ENCODE measurements around the gene HGFAC. TPM values are rescaled to one million over a fixed set of nuclear protein-coding genes. Genes with fewer than 3 reads are reported as not detected.
"Not testable (repeated sequence)": the region's sequence is repeated elsewhere in the genome, so short reads cannot be mapped to it uniquely, and the experiment has no call there.

Gene HGFAC
- total RNA-seq, 2 experiments from 2014 or later = not detected

- no peak overlapping the region for H3K27ac Mint-ChIP-seq
- no peak for DNase-seq
- POLR2A ChIA-PET = no interaction called here
- H3K36me3 Mint-ChIP-seq (ENCODE audit: low read depth) = no peaks in the 10 kb centered on the region
- intact Hi-C loops (cut with DNase I, micrococcal nuclease) = no loop called here
- no peak for ATAC-seq
- no peak overlapping the region for H3K4me3 Mint-ChIP-seq
- H3K27me3 Mint-ChIP-seq = no peaks in the 10 kb centered on the region
- no peaks in the 10 kb centered on the region for H3K9me3 Mint-ChIP-seq (ENCODE audit: low read depth)
- no peaks in the 10 kb centered on the region for H3K4me1 Mint-ChIP-seq
- CTCF ChIA-PET = no interaction called here
These were observed 36.6 kb upstream of the HGFAC start for GRCh38 chr4:3405176-3405575.

GRCh38 chr4:3406021-3406420 is 35.7 kb upstream of the HGFAC start:
- ChIA-PET POLR2A (no interaction called here), CTCF (no interaction called here)
- no peak for ATAC-seq
- Mint-ChIP-seq H3K27ac (no peak overlapping the region), H3K4me3 (no peak overlapping the region), H3K27me3 (no peaks in the 10 kb centered on the region), H3K4me1 (no peaks in the 10 kb centered on the region), H3K9me3 (ENCODE audit: low read depth) (no peaks in the 10 kb centered on the region), H3K36me3 (ENCODE audit: low read depth) (no peaks in the 10 kb centered on the region)
- intact Hi-C loops (cut with DNase I, micrococcal nuclease) = no loop called here
- no peak for DNase-seq

- no peaks in the 10 kb centered on the region for H3K9me3 Mint-ChIP-seq (ENCODE audit: low read depth)
- ChIA-PET POLR2A (no interaction called here), CTCF (no interaction called here)
- no peak for DNase-seq
- no peak overlapping the region for H3K4me3 Mint-ChIP-seq
- H3K27ac Mint-ChIP-seq = no peak overlapping the region
- no peak for ATAC-seq
- H3K36me3 Mint-ChIP-seq (ENCODE audit: low read depth) = no peaks in the 10 kb centered on the region
- no peaks in the 10 kb centered on the region for H3K27me3 Mint-ChIP-seq
- intact Hi-C loops (cut with DNase I, micrococcal nuclease) = no loop called here
- H3K4me1 Mint-ChIP-seq = no peaks in the 10 kb centered on the region
These were observed 35.3 kb upstream of the HGFAC start for GRCh38 chr4:3406431-3406830.

GRCh38 chr4:3407171-3407771 is 34.5 kb upstream of the HGFAC start:
- ChIA-PET POLR2A (no interaction called here), CTCF (no interaction called here)
- no peak overlapping the region for H3K27ac Mint-ChIP-seq
- H3K4me1 Mint-ChIP-seq = no peaks in the 10 kb centered on the region
- H3K27me3 Mint-ChIP-seq = no peaks in the 10 kb centered on the region
- intact Hi-C loops (cut with DNase I, micrococcal nuclease) = no loop called here
- H3K4me3 Mint-ChIP-seq = no peak overlapping the region
- H3K36me3 Mint-ChIP-seq (ENCODE audit: low read depth) = no peaks in the 10 kb centered on the region
- DNase-seq (no peak), ATAC-seq (no peak)
- no peaks in the 10 kb centered on the region for H3K9me3 Mint-ChIP-seq (ENCODE audit: low read depth)

- intact Hi-C loops (cut with DNase I, micrococcal nuclease) = no loop called here
- POLR2A ChIA-PET = no interaction called here
- ATAC-seq = no peak
These were observed 33.6 kb upstream of the HGFAC start for GRCh38 chr4:3407930-3408792.

GRCh38 chr4:3408793-3409330 is 32.9 kb upstream of the HGFAC start:
- no peaks in the 10 kb centered on the region for H3K9me3 Mint-ChIP-seq (ENCODE audit: low read depth)
- DNase-seq = no peak

More at GRCh38 chr4:3407930-3408792, 33.6 kb upstream of the HGFAC start:
- CTCF ChIA-PET = no interaction called here
- Mint-ChIP-seq H3K36me3 (ENCODE audit: low read depth) (no peaks in the 10 kb centered on the region), H3K9me3 (ENCODE audit: low read depth) (no peaks in the 10 kb centered on the region), H3K4me1 (no peaks in the 10 kb centered on the region), H3K4me3 (no peak overlapping the region), H3K27me3 (no peaks in the 10 kb centered on the region), H3K27ac (no peak overlapping the region)
- DNase-seq = no peak

GRCh38 chr4:3409571-3410091 is 32.1 kb upstream of the HGFAC start:
- ChIA-PET POLR2A (no interaction called here), CTCF (no interaction called here)
- no peaks in the 10 kb centered on the region for H3K4me1 Mint-ChIP-seq
- ATAC-seq (no peak), DNase-seq (no peak)
- no peak overlapping the region for H3K27ac Mint-ChIP-seq
- H3K9me3 Mint-ChIP-seq (ENCODE audit: low read depth) = no peaks in the 10 kb centered on the region
- intact Hi-C loops (cut with DNase I, micrococcal nuclease) = no loop called here
- no peaks in the 10 kb centered on the region for H3K36me3 Mint-ChIP-seq (ENCODE audit: low read depth)
- H3K27me3 Mint-ChIP-seq = no peaks in the 10 kb centered on the region
- H3K4me3 Mint-ChIP-seq = no peak overlapping the region

More at GRCh38 chr4:3408793-3409330, 32.9 kb upstream of the HGFAC start:
- Mint-ChIP-seq H3K4me3 (no peak overlapping the region), H3K4me1 (no peaks in the 10 kb centered on the region), H3K36me3 (ENCODE audit: low read depth) (no peaks in the 10 kb centered on the region), H3K27ac (no peak overlapping the region), H3K27me3 (no peaks in the 10 kb centered on the region)
- ChIA-PET CTCF (no interaction called here), POLR2A (no interaction called here)
- intact Hi-C loops (cut with DNase I, micrococcal nuclease) = no loop called here
- no peak for ATAC-seq

- Mint-ChIP-seq H3K4me1 (no peaks in the 10 kb centered on the region), H3K36me3 (ENCODE audit: low read depth) (no peaks in the 10 kb centered on the region), H3K27ac (no peak overlapping the region), H3K9me3 (ENCODE audit: low read depth) (no peaks in the 10 kb centered on the region), H3K27me3 (no peaks in the 10 kb centered on the region), H3K4me3 (no peak overlapping the region)
- DNase-seq = no peak
- ATAC-seq = no peak
- POLR2A ChIA-PET = no interaction called here
- intact Hi-C loops (cut with DNase I, micrococcal nuclease) = no loop called here
- CTCF ChIA-PET = no interaction called here
These were observed 31.2 kb upstream of the HGFAC start for GRCh38 chr4:3410401-3411135.

GRCh38 chr4:3411190-3411589 is 30.6 kb upstream of the HGFAC start:
- H3K36me3 Mint-ChIP-seq (ENCODE audit: low read depth); H3K27ac Mint-ChIP-seq; H3K4me3 Mint-ChIP-seq; ATAC-seq; POLR2A ChIA-PET; H3K4me1 Mint-ChIP-seq; DNase-seq; H3K27me3 Mint-ChIP-seq; H3K9me3 Mint-ChIP-seq (ENCODE audit: low read depth); intact Hi-C loops (cut with DNase I, micrococcal nuclease); CTCF ChIA-PET: not testable (repeated sequence)

- no peak for DNase-seq
- POLR2A ChIA-PET = no interaction called here
- no peak overlapping the region for H3K4me3 Mint-ChIP-seq
- CTCF ChIA-PET = no interaction called here
- intact Hi-C loops (cut with DNase I, micrococcal nuclease) = no loop called here
- no peaks in the 10 kb centered on the region for H3K9me3 Mint-ChIP-seq (ENCODE audit: low read depth)
- no peak for ATAC-seq
- H3K27ac Mint-ChIP-seq = no peak overlapping the region
- no peaks in the 10 kb centered on the region for H3K36me3 Mint-ChIP-seq (ENCODE audit: low read depth)
- H3K4me1 Mint-ChIP-seq = no peaks in the 10 kb centered on the region
- H3K27me3 Mint-ChIP-seq = no peaks in the 10 kb centered on the region
These were observed 30.1 kb upstream of the HGFAC start for GRCh38 chr4:3411676-3412075.

GRCh38 chr4:3412257-3413020 is 29.3 kb upstream of the HGFAC start:
- intact Hi-C loops (cut with DNase I, micrococcal nuclease) = no loop called here
- no peaks in the 10 kb centered on the region for H3K36me3 Mint-ChIP-seq (ENCODE audit: low read depth)
- no peak overlapping the region for H3K4me3 Mint-ChIP-seq
- POLR2A ChIA-PET = no interaction called here
- DNase-seq (no peak), ATAC-seq (no peak)
- no peaks in the 10 kb centered on the region for H3K27me3 Mint-ChIP-seq
- no peak overlapping the region for H3K27ac Mint-ChIP-seq
- CTCF ChIA-PET = no interaction called here
- H3K4me1 Mint-ChIP-seq = no peaks in the 10 kb centered on the region
- no peaks in the 10 kb centered on the region for H3K9me3 Mint-ChIP-seq (ENCODE audit: low read depth)

All from activated CD4-positive, alpha-beta T cell treated with anti-CD3 and anti-CD28 coated beads for 36 hours (primary cell).